Astrocyte of the cerebellum (primary cell): ENCODE results near the gene TPRG1L.

Source experiments
- DNase-seq: peaks from one replicate; pipeline ENCODE4 v3.0.0-alpha.2; 2011; ENCODE audit warnings: low read depth
- H3K4me3 ChIP-seq: 2 replicates; pipeline ENCODE4 v1.5.1; 2011; ENCODE audit warnings: mild to moderate bottlenecking, low read depth, low read length, moderate library complexity
- CTCF ChIP-seq: IDR thresholded peaks from 2 replicates; pipeline ENCODE4 v1.5.1; 2012; ENCODE audit warnings: low read length, low read depth, moderate library complexity, mild to moderate bottlenecking; ENCODE audit errors: missing control alignments
- in situ Hi-C: cut with HindIII; loops from 2 replicates; pipeline ENCODE4 v1.10.0; 2017; ENCODE audit warnings: low sequenced_read_pairs

TPRG1L gene

GRCh38 chr1:3656450-3657095 is 31.8 kb downstream of the TPRG1L start:
- no peak for DNase-seq
- TF ChIP-seq CTCF = no peak
- no peak overlapping the region for H3K4me3 ChIP-seq
- in situ Hi-C loops = no loop called here

- TF ChIP-seq CTCF = no peak
- in situ Hi-C loops = no loop called here
- no peak for DNase-seq
- no peak overlapping the region for H3K4me3 ChIP-seq
Measured at GRCh38 chr1:3657096-3657475, 32.3 kb downstream of the TPRG1L start.

- DNase-seq = no peak
- TF ChIP-seq CTCF = no peak
- in situ Hi-C loops = no loop called here
- H3K4me3 ChIP-seq = no peak overlapping the region
Measured at GRCh38 chr1:3657578-3658230, 32.9 kb downstream of the TPRG1L start.

GRCh38 chr1:3658231-3658615 is 33.4 kb downstream of the TPRG1L start:
- no peak overlapping the region for H3K4me3 ChIP-seq
- in situ Hi-C loops = no loop called here
- no peak for DNase-seq
- TF ChIP-seq CTCF = no peak

- no peak for TF ChIP-seq CTCF
- DNase-seq = no peak
- in situ Hi-C loops = no loop called here
- no peak overlapping the region for H3K4me3 ChIP-seq
Measured at GRCh38 chr1:3659093-3659492, 34.3 kb downstream of the TPRG1L start.

- in situ Hi-C loops = no loop called here
- no peak for DNase-seq
- H3K4me3 ChIP-seq = no peak overlapping the region
- TF ChIP-seq CTCF = no peak
Measured at GRCh38 chr1:3660704-3661103, 35.9 kb downstream of the TPRG1L start.
